Inflammatory macrophage treated with lipopolysaccharide for 4 hours (primary cell): Measurements from ENCODE around the gene STEAP2.

Source experiments
- DNase-seq: peaks from one replicate; pipeline ENCODE4 v3.0.0-alpha.2; 2020

STEAP2 gene

DNA sequence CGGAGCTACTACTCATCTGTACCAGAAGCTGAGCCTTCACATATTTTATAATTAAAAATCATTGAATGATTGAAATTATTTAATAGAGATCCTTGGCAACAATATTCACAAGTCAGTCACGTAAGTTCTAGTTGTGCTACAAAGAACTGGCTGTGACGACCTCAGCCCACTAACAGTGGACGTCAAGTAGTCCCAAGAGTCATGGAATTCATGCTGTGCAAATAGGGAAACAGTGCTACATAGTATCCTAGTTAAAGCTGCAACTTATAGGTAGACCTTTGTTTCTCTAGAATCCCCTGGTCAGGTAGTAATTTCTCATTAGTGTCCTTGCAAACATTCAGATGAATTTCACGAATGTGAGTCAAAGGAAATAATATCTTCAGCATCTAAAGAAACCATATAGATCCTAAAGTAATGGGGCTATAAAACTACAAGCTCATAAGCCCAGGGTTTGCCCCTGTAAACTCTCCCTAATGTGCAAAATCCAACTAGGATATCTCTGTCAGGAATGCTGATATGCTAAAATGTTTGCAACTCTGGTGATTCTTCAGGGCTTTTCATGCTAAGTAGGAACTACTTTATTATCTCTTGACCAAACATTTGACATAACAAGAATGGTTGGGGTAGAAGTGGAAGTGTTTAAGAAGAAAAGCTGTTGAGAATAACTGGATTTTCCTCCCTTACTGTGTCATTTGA, 64.6 kb downstream of the STEAP2 start:
- DNase-seq = no peak
